Measurements from ENCODE around the gene RASL11B. TPM values are rescaled to one million over a fixed set of nuclear protein-coding genes. Genes with fewer than 3 reads are reported as not detected.

The RASL11B gene
- total and polyA plus RNA-seq, 9 donors: 15.3 to 166 (median 62.5) TPM

GRCh38 chr4:52910115-52910514 lies 48.0 kb downstream of the RASL11B start:
- TF ChIP-seq POLR2A (IDR thresholded peaks at IDR 0.05) (no peak), CTCF (IDR thresholded peaks at IDR 0.05) (no peak), EP300 (IDR thresholded peaks at IDR 0.05) (no peak)
- Histone ChIP-seq H3K4me3 (no peak overlapping the region), H3K4me1 (ENCODE audit: insufficient read depth) (peaks cover 5% of the 10 kb centered on the region), H3K36me3 (no peaks in the 10 kb centered on the region), H3K27ac (no peak overlapping the region), H3K9me3 (no peaks in the 10 kb centered on the region), H3K27me3 (no peaks in the 10 kb centered on the region)
- intact Hi-C loops (cut with DNase I): no loop called here
- DNase-seq: no peak

GRCh38 chr4:52911684-52912294 lies 49.7 kb downstream of the RASL11B start:
- intact Hi-C loops (cut with DNase I): no loop called here
- 24 to 32% (median 25%) methylated on average over 3 of the region's 3 CpGs for WGBS, 3 donors

GRCh38 chr4:52912608-52913007 lies 50.5 kb downstream of the RASL11B start:
- Histone ChIP-seq H3K36me3 (no peaks in the 10 kb centered on the region), H3K9me3 (no peaks in the 10 kb centered on the region), H3K4me3 (no peak overlapping the region), H3K4me1 (ENCODE audit: insufficient read depth) (peaks cover 5% of the 10 kb centered on the region), H3K27me3 (no peaks in the 10 kb centered on the region), H3K27ac (no peak overlapping the region)
- intact Hi-C loops (cut with DNase I): no loop called here
- 65 to 84% (median 69%) methylated on average over 2 of the region's 2 CpGs for WGBS, 3 donors
- TF ChIP-seq POLR2A (IDR thresholded peaks at IDR 0.05) (no peak), EP300 (IDR thresholded peaks at IDR 0.05) (no peak), CTCF (IDR thresholded peaks at IDR 0.05) (no peak)
- no peak for DNase-seq

More at GRCh38 chr4:52911684-52912294, 49.7 kb downstream of the RASL11B start:
- Histone ChIP-seq H3K27me3 (no peaks in the 10 kb centered on the region), H3K36me3 (no peaks in the 10 kb centered on the region), H3K9me3 (no peaks in the 10 kb centered on the region), H3K27ac (no peak overlapping the region), H3K4me3 (no peak overlapping the region), H3K4me1 (ENCODE audit: insufficient read depth) (peaks cover 5% of the 10 kb centered on the region)
- DNase-seq: peak; percentile 58 to 78 (median 73)
- TF ChIP-seq POLR2A (IDR thresholded peaks at IDR 0.05) (no peak), CTCF (IDR thresholded peaks at IDR 0.05) (peak in 2 of 3 donors; percentile 18 to 21)

- no peaks in the 10 kb centered on the region for H3K27me3 ChIP-seq
- TF ChIP-seq CTCF (IDR thresholded peaks at IDR 0.05): no peak
- TF ChIP-seq EP300 (IDR thresholded peaks at IDR 0.05): no peak
- TF ChIP-seq POLR2A (IDR thresholded peaks at IDR 0.05): no peak
- DNase-seq: peak; percentile 32 to 56 (median 35)
- H3K4me1 ChIP-seq (ENCODE audit: insufficient read depth): peaks cover 5% of the 10 kb centered on the region
- intact Hi-C loops (cut with DNase I): no loop called here
- 23 to 34% (median 24%) methylated on average over 3 of the region's 3 CpGs for WGBS, 3 donors
- no peaks in the 10 kb centered on the region for H3K36me3 ChIP-seq
- H3K4me3 ChIP-seq: no peak overlapping the region
- H3K27ac ChIP-seq: peak overlapping the region in 1 of 2 donors; percentile 52
- no peaks in the 10 kb centered on the region for H3K9me3 ChIP-seq
These were observed 52.0 kb downstream of the RASL11B start for GRCh38 chr4:52914051-52914605.
